Body of pancreas (tissue), 4 donors: ENCODE results near the gene HOXA11.

Experiments
- CTCF ChIP-seq, 7 experiments: fragments of 450-650 bp in 4 of 7; fragments of 200-600 bp in 3 of 7; sonication (generic) in 3 of 7; IDR thresholded peaks; one replicate each; pipeline ENCODE4 v1.5.1; 2016 to 2019; ENCODE audit warnings: antibody characterized with exemption in 7 of 7
- POLR2A ChIP-seq, 3 donors: fragments of 450-650 bp; IDR thresholded peaks; one replicate each; pipeline ENCODE4 v1.6.1; 2016; ENCODE audit warnings: antibody characterized with exemption in 3 of 3, mild to moderate bottlenecking in 2 of 3

- no peak for TF ChIP-seq CTCF (IDR thresholded peaks at IDR 0.05)
- TF ChIP-seq POLR2A (IDR thresholded peaks at IDR 0.05): no peak
These were observed 52.1 kb downstream of the HOXA11 start for GRCh38 chr7:27132978-27133377.
